ENCODE results near the gene SCGB3A2.

The SCGB3A2 gene

GRCh38 chr5:147842869-147843268 lies 35.6 kb upstream of the SCGB3A2 start:
- Histone ChIP-seq H3K9ac (ENCODE audit: low read length) (no peak overlapping the region), H3K27ac (ENCODE audit: low read depth, low read length) (no peak overlapping the region), H3K36me3 (ENCODE audit: control insufficient read depth, insufficient read depth, low read length) (no peaks in the 10 kb centered on the region), H3K4me1 (ENCODE audit: control insufficient read depth, low read depth, low read length) (no peaks in the 10 kb centered on the region), H2AK5ac (ENCODE audit: low read length) (no peak overlapping the region), H3K79me2 (ENCODE audit: control insufficient read depth, insufficient read depth, low read length) (no peaks in the 10 kb centered on the region), H3K4ac (ENCODE audit: low read depth, low read length) (no peak overlapping the region), H3K4me3 (ENCODE audit: low read length) (no peak overlapping the region), H2BK5ac (ENCODE audit: low read length) (no peak overlapping the region), H3K18ac (ENCODE audit: low read length) (no peak overlapping the region), H4K5ac (ENCODE audit: low read length) (no peak overlapping the region), H3K27me3 (ENCODE audit: insufficient read depth, low read length, poor library complexity) (no peaks in the 10 kb centered on the region), H4K8ac (ENCODE audit: low read depth, low read length) (no peak overlapping the region), H2BK15ac (replicated peaks; ENCODE audit: low read depth) (no peak overlapping the region), H3K56ac (ENCODE audit: low read length) (no peak overlapping the region), H3K79me1 (ENCODE audit: low read length) (no peaks in the 10 kb centered on the region), H3K23ac (ENCODE audit: low read length) (no peak overlapping the region), H2BK120ac (ENCODE audit: low read depth, low read length) (no peak overlapping the region), H3K4me2 (ENCODE audit: low read length) (no peak overlapping the region)
- no CpG with 5 or more reads among the region's 2 CpGs for WGBS (ENCODE audit: extremely low coverage, insufficient coverage, low lambda C conversion rate)
- no peak for DNase-seq

GRCh38 chr5:147844846-147845245 lies 33.7 kb upstream of the SCGB3A2 start:
- H2BK120ac ChIP-seq (ENCODE audit: low read depth, low read length): no peak overlapping the region
- DNase-seq: no peak
- no peak overlapping the region for H3K9ac ChIP-seq (ENCODE audit: low read length)
- no peak overlapping the region for H2BK5ac ChIP-seq (ENCODE audit: low read length)
- H3K18ac ChIP-seq (ENCODE audit: low read length): no peak overlapping the region
- H3K4me3 ChIP-seq (ENCODE audit: low read length): no peak overlapping the region
- no peak overlapping the region for H3K56ac ChIP-seq (ENCODE audit: low read length)
- H3K36me3 ChIP-seq (ENCODE audit: control insufficient read depth, insufficient read depth, low read length): no peaks in the 10 kb centered on the region
- H4K8ac ChIP-seq (ENCODE audit: low read depth, low read length): no peak overlapping the region
- H3K79me2 ChIP-seq (ENCODE audit: control insufficient read depth, insufficient read depth, low read length): no peaks in the 10 kb centered on the region
- no peak overlapping the region for H3K4me2 ChIP-seq (ENCODE audit: low read length)
- H3K23ac ChIP-seq (ENCODE audit: low read length): no peak overlapping the region
- no peak overlapping the region for H2BK15ac ChIP-seq (replicated peaks; ENCODE audit: low read depth)
- H3K27ac ChIP-seq (ENCODE audit: low read depth, low read length): no peak overlapping the region
- H4K5ac ChIP-seq (ENCODE audit: low read length): no peak overlapping the region
- WGBS (ENCODE audit: extremely low coverage, insufficient coverage, low lambda C conversion rate): no CpG with 5 or more reads among the region's 3 CpGs
- H3K79me1 ChIP-seq (ENCODE audit: low read length): no peaks in the 10 kb centered on the region
- H3K4ac ChIP-seq (ENCODE audit: low read depth, low read length): no peak overlapping the region
- H3K27me3 ChIP-seq (ENCODE audit: insufficient read depth, low read length, poor library complexity): no peaks in the 10 kb centered on the region
- no peaks in the 10 kb centered on the region for H3K4me1 ChIP-seq (ENCODE audit: control insufficient read depth, low read depth, low read length)
- H2AK5ac ChIP-seq (ENCODE audit: low read length): no peak overlapping the region

DNA sequence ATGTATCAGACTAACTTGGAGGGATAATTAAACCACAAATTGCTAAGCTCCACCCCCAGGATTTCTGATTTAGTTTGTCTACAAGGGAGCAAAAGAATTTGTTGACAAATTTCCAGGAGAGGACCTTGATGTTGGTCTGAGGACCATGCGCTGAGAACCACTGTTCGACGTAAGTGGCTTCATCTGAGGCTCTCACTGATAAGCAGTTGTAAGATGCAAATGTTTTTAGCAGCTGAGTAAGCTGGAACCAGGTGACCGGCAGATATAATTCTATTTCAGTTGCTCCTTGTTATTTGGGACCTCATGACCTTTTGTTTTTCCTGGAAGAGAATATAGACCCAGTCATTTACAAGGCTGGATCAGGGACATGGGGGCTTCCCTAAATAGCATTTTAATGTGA lies 32.9 kb upstream of the SCGB3A2 start:
- H3K27ac ChIP-seq (ENCODE audit: low read depth, low read length): no peak overlapping the region
- no peak overlapping the region for H3K4me2 ChIP-seq (ENCODE audit: low read length)
- no peak overlapping the region for H2AK5ac ChIP-seq (ENCODE audit: low read length)
- no peaks in the 10 kb centered on the region for H3K27me3 ChIP-seq (ENCODE audit: insufficient read depth, low read length, poor library complexity)
- H3K79me1 ChIP-seq (ENCODE audit: low read length): no peaks in the 10 kb centered on the region
- no peak overlapping the region for H2BK15ac ChIP-seq (replicated peaks; ENCODE audit: low read depth)
- no peaks in the 10 kb centered on the region for H3K4me1 ChIP-seq (ENCODE audit: control insufficient read depth, low read depth, low read length)
- no peak overlapping the region for H3K18ac ChIP-seq (ENCODE audit: low read length)
- H2BK120ac ChIP-seq (ENCODE audit: low read depth, low read length): no peak overlapping the region
- no peaks in the 10 kb centered on the region for H3K36me3 ChIP-seq (ENCODE audit: control insufficient read depth, insufficient read depth, low read length)
- no peak overlapping the region for H3K9ac ChIP-seq (ENCODE audit: low read length)
- H3K4me3 ChIP-seq (ENCODE audit: low read length): no peak overlapping the region
- H4K8ac ChIP-seq (ENCODE audit: low read depth, low read length): no peak overlapping the region
- no peak overlapping the region for H3K23ac ChIP-seq (ENCODE audit: low read length)
- no peak overlapping the region for H4K5ac ChIP-seq (ENCODE audit: low read length)
- H3K56ac ChIP-seq (ENCODE audit: low read length): no peak overlapping the region
- WGBS (ENCODE audit: extremely low coverage, insufficient coverage, low lambda C conversion rate): no CpG with 5 or more reads among the region's 4 CpGs
- no peak overlapping the region for H2BK5ac ChIP-seq (ENCODE audit: low read length)
- DNase-seq: no peak
- H3K79me2 ChIP-seq (ENCODE audit: control insufficient read depth, insufficient read depth, low read length): no peaks in the 10 kb centered on the region
- no peak overlapping the region for H3K4ac ChIP-seq (ENCODE audit: low read depth, low read length)

DNA sequence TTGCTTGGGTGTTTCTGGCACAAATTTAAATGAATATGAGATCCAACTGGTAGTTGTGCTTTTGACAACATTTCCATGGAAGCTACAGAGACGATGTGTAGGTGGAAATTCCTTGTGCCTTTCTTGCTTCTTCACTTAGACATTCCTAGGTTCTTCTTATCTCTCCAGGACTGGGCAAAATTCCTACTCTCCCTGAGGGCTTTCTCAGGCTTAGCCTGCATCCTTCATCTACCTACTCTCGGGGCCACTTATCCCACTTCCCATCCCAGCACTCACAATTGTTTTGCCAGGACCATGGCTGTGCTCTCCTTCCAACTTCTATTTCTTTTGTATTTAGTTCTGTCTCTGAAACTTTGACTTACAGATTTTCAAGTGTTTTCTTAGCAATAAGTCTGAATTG lies 29.3 kb upstream of the SCGB3A2 start:
- Histone ChIP-seq H3K79me2 (ENCODE audit: control insufficient read depth, insufficient read depth, low read length) (no peaks in the 10 kb centered on the region), H2BK15ac (replicated peaks; ENCODE audit: low read depth) (no peak overlapping the region), H3K4ac (ENCODE audit: low read depth, low read length) (no peak overlapping the region), H3K4me2 (ENCODE audit: low read length) (no peak overlapping the region), H4K8ac (ENCODE audit: low read depth, low read length) (no peak overlapping the region), H2BK120ac (ENCODE audit: low read depth, low read length) (no peak overlapping the region), H3K79me1 (ENCODE audit: low read length) (no peaks in the 10 kb centered on the region), H3K4me3 (ENCODE audit: low read length) (no peak overlapping the region), H2BK5ac (ENCODE audit: low read length) (no peak overlapping the region), H3K27me3 (ENCODE audit: insufficient read depth, low read length, poor library complexity) (no peaks in the 10 kb centered on the region), H3K18ac (ENCODE audit: low read length) (no peak overlapping the region), H3K27ac (ENCODE audit: low read depth, low read length) (no peak overlapping the region), H3K56ac (ENCODE audit: low read length) (no peak overlapping the region), H2AK5ac (ENCODE audit: low read length) (no peak overlapping the region), H3K23ac (ENCODE audit: low read length) (no peak overlapping the region), H3K9ac (ENCODE audit: low read length) (no peak overlapping the region), H4K5ac (ENCODE audit: low read length) (no peak overlapping the region), H3K4me1 (ENCODE audit: control insufficient read depth, low read depth, low read length) (no peaks in the 10 kb centered on the region), H3K36me3 (ENCODE audit: control insufficient read depth, insufficient read depth, low read length) (no peaks in the 10 kb centered on the region)
- WGBS (ENCODE audit: extremely low coverage, insufficient coverage, low lambda C conversion rate): no CpG with 5 or more reads among the region's 2 CpGs
- DNase-seq: no peak

- no peaks in the 10 kb centered on the region for H3K4me1 ChIP-seq (ENCODE audit: control insufficient read depth, low read depth, low read length)
- no peak overlapping the region for H3K9ac ChIP-seq (ENCODE audit: low read length)
Measured at GRCh38 chr5:147851578-147851977, 26.9 kb upstream of the SCGB3A2 start.

DNA sequence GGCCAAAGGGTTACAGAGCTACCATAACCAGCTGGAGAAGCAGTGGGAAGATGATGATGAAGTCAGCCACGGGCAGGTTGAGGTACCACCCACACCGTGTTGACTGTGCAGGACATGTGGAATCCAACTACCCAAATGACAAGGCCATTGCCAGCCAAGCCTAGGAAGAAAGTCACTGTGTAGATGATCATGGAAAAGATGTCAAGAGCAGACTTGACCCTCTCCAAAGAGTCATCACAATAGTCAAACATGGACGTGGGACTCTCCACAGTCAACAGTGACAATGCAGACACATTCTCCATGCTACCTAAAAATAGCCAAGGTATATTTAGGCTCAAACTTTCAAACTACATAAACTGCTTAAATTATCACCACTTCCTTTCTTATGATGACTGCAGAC lies 26.1 kb upstream of the SCGB3A2 start:
- Histone ChIP-seq H2AK5ac (ENCODE audit: low read length) (no peak overlapping the region), H2BK120ac (ENCODE audit: low read depth, low read length) (no peak overlapping the region), H2BK15ac (replicated peaks; ENCODE audit: low read depth) (no peak overlapping the region), H3K23ac (ENCODE audit: low read length) (no peak overlapping the region), H2BK5ac (ENCODE audit: low read length) (no peak overlapping the region), H3K4me3 (ENCODE audit: low read length) (no peak overlapping the region), H3K36me3 (ENCODE audit: control insufficient read depth, insufficient read depth, low read length) (no peaks in the 10 kb centered on the region), H3K4me1 (ENCODE audit: control insufficient read depth, low read depth, low read length) (no peaks in the 10 kb centered on the region), H3K27me3 (ENCODE audit: insufficient read depth, low read length, poor library complexity) (no peaks in the 10 kb centered on the region), H3K4me2 (ENCODE audit: low read length) (no peak overlapping the region), H3K79me1 (ENCODE audit: low read length) (no peaks in the 10 kb centered on the region), H3K18ac (ENCODE audit: low read length) (no peak overlapping the region), H4K5ac (ENCODE audit: low read length) (no peak overlapping the region), H3K4ac (ENCODE audit: low read depth, low read length) (no peak overlapping the region), H3K56ac (ENCODE audit: low read length) (no peak overlapping the region), H3K9ac (ENCODE audit: low read length) (no peak overlapping the region), H3K79me2 (ENCODE audit: control insufficient read depth, insufficient read depth, low read length) (no peaks in the 10 kb centered on the region), H4K8ac (ENCODE audit: low read depth, low read length) (no peak overlapping the region), H3K27ac (ENCODE audit: low read depth, low read length) (no peak overlapping the region)
- WGBS (ENCODE audit: extremely low coverage, insufficient coverage, low lambda C conversion rate): no CpG with 5 or more reads among the region's 3 CpGs
- DNase-seq: no peak

More at GRCh38 chr5:147851578-147851977, 26.9 kb upstream of the SCGB3A2 start:
- H3K23ac ChIP-seq (ENCODE audit: low read length): no peak overlapping the region
- H3K79me2 ChIP-seq (ENCODE audit: control insufficient read depth, insufficient read depth, low read length): no peaks in the 10 kb centered on the region
- H3K36me3 ChIP-seq (ENCODE audit: control insufficient read depth, insufficient read depth, low read length): no peaks in the 10 kb centered on the region
- WGBS (ENCODE audit: extremely low coverage, insufficient coverage, low lambda C conversion rate): no CpG with 5 or more reads among the region's 3 CpGs
- H3K4me3 ChIP-seq (ENCODE audit: low read length): no peak overlapping the region
- no peak overlapping the region for H2BK120ac ChIP-seq (ENCODE audit: low read depth, low read length)
- DNase-seq: no peak
- no peaks in the 10 kb centered on the region for H3K79me1 ChIP-seq (ENCODE audit: low read length)
- no peak overlapping the region for H3K27ac ChIP-seq (ENCODE audit: low read depth, low read length)
- H3K4me2 ChIP-seq (ENCODE audit: low read length): no peak overlapping the region
- no peak overlapping the region for H3K4ac ChIP-seq (ENCODE audit: low read depth, low read length)
- H4K8ac ChIP-seq (ENCODE audit: low read depth, low read length): no peak overlapping the region
- H2AK5ac ChIP-seq (ENCODE audit: low read length): no peak overlapping the region
- H3K56ac ChIP-seq (ENCODE audit: low read length): no peak overlapping the region
- H2BK15ac ChIP-seq (replicated peaks; ENCODE audit: low read depth): no peak overlapping the region
- no peak overlapping the region for H3K18ac ChIP-seq (ENCODE audit: low read length)
- no peak overlapping the region for H2BK5ac ChIP-seq (ENCODE audit: low read length)
- H3K27me3 ChIP-seq (ENCODE audit: insufficient read depth, low read length, poor library complexity): no peaks in the 10 kb centered on the region
- no peak overlapping the region for H4K5ac ChIP-seq (ENCODE audit: low read length)
